Renal cortex interstitium (tissue), 11 donors: Measurements from ENCODE around the gene ARL6IP4. TPM values are rescaled to one million over a fixed set of nuclear protein-coding genes. Genes with fewer than 3 reads are reported as not detected.

Source experiments
- DNase-seq, 11 donors: peaks; one replicate each; pipeline ENCODE4 v3.0.0-alpha.2; 2013; ENCODE audit warnings: low read depth in 9 of 11, low spot score in 4 of 11; ENCODE audit errors: extremely low read depth in 1 of 11
- polyA plus RNA-seq, 3 donors: library from polyadenylated mRNA; unstranded; fragments of 120-200 nt; gene quantifications; one replicate each; pipeline ENCODE4 v1.2.1, GENCODE V29; 2013; ENCODE audit not compliant: insufficient read length in 3 of 3

The ARL6IP4 gene
- polyA plus RNA-seq, 3 donors, result 161 to 222 (median 193) TPM

GRCh38 chr12:123017753-123018152, 37.3 kb downstream of the ARL6IP4 start:
- DNase-seq, result no peak

- DNase-seq, result no peak
These were observed 39.3 kb downstream of the ARL6IP4 start for GRCh38 chr12:123019841-123020138.

- no peak for DNase-seq
These were observed 41.5 kb downstream of the ARL6IP4 start for GRCh38 chr12:123021688-123022604.

- DNase-seq, result no peak
These were observed 42.4 kb downstream of the ARL6IP4 start for GRCh38 chr12:123022846-123023245.

GRCh38 chr12:123024819-123025391, 44.4 kb downstream of the ARL6IP4 start:
- DNase-seq, result no peak

- no peak for DNase-seq
These were observed 45.8 kb downstream of the ARL6IP4 start for GRCh38 chr12:123026094-123026853.

- no peak for DNase-seq
These were observed 47.4 kb downstream of the ARL6IP4 start for GRCh38 chr12:123027726-123028445.

- no peak for DNase-seq
These were observed 48.0 kb downstream of the ARL6IP4 start for GRCh38 chr12:123028475-123028874.

- DNase-seq, result no peak
These were observed 49.1 kb downstream of the ARL6IP4 start for GRCh38 chr12:123029550-123029949.

GRCh38 chr12:123030686-123031085, 50.2 kb downstream of the ARL6IP4 start:
- no peak for DNase-seq

GRCh38 chr12:123031171-123031845, 50.8 kb downstream of the ARL6IP4 start:
- DNase-seq, result no peak

Other genes starting within 250 kb of the ARL6IP4 start
- gene HCAR1, start 249.8 kb upstream of the ARL6IP4 start, polyA plus RNA-seq, result 1 to 10 TPM; 2.5 to 2.7 (median 2.7) TPM
- gene DENR, start 227.9 kb upstream of the ARL6IP4 start, polyA plus RNA-seq, result 100 to 1,000 TPM in 1 of 3 donors, 10 to 100 TPM in 2; 88.3 to 102 (median 99.2) TPM
- under 1 TPM; 0.33 to 0.45 (median 0.40) TPM for gene CCDC62, start 206.1 kb upstream of the ARL6IP4 start, polyA plus RNA-seq
- gene HIP1R, start 145.2 kb upstream of the ARL6IP4 start, polyA plus RNA-seq, result 100 to 1,000 TPM in 1 of 3 donors, 10 to 100 TPM in 2; 54.1 to 115 (median 74.2) TPM
- gene VPS37B, start 84.6 kb upstream of the ARL6IP4 start, polyA plus RNA-seq, result 10 to 100 TPM; 23.4 to 32.6 (median 26.1) TPM
- 10 to 100 TPM in 1 of 3 donors, 1 to 10 TPM in 2; 5.0 to 10.4 (median 7.5) TPM for gene ABCB9, start 14.2 kb upstream of the ARL6IP4 start, polyA plus RNA-seq
- 10 to 100 TPM; 11.8 to 21.2 (median 17.0) TPM for gene OGFOD2, start 5.4 kb upstream of the ARL6IP4 start, polyA plus RNA-seq
- gene PITPNM2, start 170.4 kb downstream of the ARL6IP4 start, polyA plus RNA-seq, result 1 to 10 TPM; 6.9 to 9.7 (median 7.7) TPM